ENCODE data around the gene ZNF335. TPM values are rescaled to one million over a fixed set of nuclear protein-coding genes. Genes with fewer than 3 reads are reported as not detected.

Gene ZNF335
- total and polyA plus RNA-seq, 2 of the 13 experiments (the other 11 are each of a cell fraction or from before 2014, with no cell fraction given): 9.7 to 13.7 TPM

DNA sequence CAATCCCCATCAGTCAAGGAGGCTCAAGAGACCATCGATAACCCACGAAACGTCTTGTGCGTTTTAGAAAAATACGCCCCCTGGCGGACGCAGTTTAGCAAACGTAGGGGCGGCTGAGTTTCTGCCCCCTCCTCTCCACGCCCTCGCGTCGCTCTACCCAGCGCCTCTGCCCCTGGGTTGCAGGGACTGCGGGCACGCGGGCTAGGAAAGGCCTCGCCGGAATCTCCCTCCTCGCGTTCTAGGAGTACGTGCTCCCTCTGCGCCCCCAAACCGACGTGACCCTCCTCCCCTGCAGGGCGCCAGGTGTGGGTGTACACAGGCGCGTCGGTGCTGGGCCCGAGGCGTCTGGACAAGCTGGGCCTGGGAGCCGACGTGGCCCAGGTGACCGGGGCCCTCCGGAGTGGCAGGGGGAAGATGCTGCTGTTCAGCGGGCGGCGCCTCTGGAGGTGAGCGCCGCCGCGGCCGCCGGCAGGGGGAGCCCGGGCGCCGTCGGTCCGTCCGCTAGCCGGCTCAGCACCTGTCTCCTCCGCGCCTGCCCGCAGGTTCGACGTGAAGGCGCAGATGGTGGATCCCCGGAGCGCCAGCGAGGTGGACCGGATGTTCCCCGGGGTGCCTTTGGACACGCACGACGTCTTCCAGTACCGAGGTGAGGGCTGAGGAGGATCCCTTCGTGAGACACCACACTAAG, 42.0 kb upstream of the ZNF335 start (continued):
- TF ChIP-seq NFATC3 (CRISPR knock-in tag; IDR thresholded peaks at IDR 0.05): no peak
- TF ChIP-seq, protein P1, sequence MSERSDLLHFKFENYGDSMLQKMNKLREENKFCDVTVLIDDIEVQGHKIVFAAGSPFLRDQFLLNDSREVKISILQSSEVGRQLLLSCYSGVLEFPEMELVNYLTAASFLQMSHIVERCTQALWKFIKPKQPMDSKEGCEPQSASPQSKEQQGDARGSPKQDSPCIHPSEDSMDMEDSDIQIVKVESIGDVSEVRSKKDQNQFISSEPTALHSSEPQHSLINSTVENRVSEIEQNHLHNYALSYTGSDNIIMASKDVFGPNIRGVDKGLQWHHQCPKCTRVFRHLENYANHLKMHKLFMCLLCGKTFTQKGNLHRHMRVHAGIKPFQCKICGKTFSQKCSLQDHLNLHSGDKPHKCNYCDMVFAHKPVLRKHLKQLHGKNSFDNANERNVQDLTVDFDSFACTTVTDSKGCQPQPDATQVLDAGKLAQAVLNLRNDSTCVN (CRISPR knock-in tag; IDR thresholded peaks at IDR 0.05; ENCODE audit: borderline replicate concordance): no peak
- TF ChIP-seq, protein P2, sequence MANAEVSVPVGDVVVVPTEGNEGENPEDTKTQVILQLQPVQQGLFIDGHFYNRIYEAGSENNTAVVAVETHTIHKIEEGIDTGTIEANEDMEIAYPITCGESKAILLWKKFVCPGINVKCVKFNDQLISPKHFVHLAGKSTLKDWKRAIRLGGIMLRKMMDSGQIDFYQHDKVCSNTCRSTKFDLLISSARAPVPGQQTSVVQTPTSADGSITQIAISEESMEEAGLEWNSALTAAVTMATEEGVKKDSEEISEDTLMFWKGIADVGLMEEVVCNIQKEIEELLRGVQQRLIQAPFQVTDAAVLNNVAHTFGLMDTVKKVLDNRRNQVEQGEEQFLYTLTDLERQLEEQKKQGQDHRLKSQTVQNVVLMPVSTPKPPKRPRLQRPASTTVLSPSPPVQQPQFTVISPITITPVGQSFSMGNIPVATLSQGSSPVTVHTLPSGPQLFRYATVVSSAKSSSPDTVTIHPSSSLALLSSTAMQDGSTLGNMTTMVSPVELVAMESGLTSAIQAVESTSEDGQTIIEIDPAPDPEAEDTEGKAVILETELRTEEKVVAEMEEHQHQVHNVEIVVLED (CRISPR knock-in tag; IDR thresholded peaks at IDR 0.05; ENCODE audit: borderline replicate concordance): peak; percentile 45; the same call in 1 of the 2 replicates
- TF ChIP-seq, protein P3, sequence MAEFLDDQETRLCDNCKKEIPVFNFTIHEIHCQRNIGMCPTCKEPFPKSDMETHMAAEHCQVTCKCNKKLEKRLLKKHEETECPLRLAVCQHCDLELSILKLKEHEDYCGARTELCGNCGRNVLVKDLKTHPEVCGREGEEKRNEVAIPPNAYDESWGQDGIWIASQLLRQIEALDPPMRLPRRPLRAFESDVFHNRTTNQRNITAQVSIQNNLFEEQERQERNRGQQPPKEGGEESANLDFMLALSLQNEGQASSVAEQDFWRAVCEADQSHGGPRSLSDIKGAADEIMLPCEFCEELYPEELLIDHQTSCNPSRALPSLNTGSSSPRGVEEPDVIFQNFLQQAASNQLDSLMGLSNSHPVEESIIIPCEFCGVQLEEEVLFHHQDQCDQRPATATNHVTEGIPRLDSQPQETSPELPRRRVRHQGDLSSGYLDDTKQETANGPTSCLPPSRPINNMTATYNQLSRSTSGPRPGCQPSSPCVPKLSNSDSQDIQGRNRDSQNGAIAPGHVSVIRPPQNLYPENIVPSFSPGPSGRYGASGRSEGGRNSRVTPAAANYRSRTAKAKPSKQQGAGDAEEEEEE (CRISPR knock-in tag; IDR thresholded peaks at IDR 0.05; ENCODE audit: borderline replicate concordance): no peak
- TF ChIP-seq, protein P4, sequence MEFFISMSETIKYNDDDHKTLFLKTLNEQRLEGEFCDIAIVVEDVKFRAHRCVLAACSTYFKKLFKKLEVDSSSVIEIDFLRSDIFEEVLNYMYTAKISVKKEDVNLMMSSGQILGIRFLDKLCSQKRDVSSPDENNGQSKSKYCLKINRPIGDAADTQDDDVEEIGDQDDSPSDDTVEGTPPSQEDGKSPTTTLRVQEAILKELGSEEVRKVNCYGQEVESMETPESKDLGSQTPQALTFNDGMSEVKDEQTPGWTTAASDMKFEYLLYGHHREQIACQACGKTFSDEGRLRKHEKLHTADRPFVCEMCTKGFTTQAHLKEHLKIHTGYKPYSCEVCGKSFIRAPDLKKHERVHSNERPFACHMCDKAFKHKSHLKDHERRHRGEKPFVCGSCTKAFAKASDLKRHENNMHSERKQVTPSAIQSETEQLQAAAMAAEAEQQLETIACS (CRISPR knock-in tag; IDR thresholded peaks at IDR 0.05): peak; percentile 41
- TF ChIP-seq ZBTB20 (CRISPR knock-in tag; IDR thresholded peaks at IDR 0.05; ENCODE audit: borderline replicate concordance, low read depth): no peak; the same call in 1 of the 2 replicates
- no peak for TF ChIP-seq ZC3H4 (CRISPR knock-in tag; IDR thresholded peaks at IDR 0.05; ENCODE audit: borderline replicate concordance)
- no peak for TF ChIP-seq ZNF317 (CRISPR knock-in tag; IDR thresholded peaks at IDR 0.05)
- TF ChIP-seq, protein P5, sequence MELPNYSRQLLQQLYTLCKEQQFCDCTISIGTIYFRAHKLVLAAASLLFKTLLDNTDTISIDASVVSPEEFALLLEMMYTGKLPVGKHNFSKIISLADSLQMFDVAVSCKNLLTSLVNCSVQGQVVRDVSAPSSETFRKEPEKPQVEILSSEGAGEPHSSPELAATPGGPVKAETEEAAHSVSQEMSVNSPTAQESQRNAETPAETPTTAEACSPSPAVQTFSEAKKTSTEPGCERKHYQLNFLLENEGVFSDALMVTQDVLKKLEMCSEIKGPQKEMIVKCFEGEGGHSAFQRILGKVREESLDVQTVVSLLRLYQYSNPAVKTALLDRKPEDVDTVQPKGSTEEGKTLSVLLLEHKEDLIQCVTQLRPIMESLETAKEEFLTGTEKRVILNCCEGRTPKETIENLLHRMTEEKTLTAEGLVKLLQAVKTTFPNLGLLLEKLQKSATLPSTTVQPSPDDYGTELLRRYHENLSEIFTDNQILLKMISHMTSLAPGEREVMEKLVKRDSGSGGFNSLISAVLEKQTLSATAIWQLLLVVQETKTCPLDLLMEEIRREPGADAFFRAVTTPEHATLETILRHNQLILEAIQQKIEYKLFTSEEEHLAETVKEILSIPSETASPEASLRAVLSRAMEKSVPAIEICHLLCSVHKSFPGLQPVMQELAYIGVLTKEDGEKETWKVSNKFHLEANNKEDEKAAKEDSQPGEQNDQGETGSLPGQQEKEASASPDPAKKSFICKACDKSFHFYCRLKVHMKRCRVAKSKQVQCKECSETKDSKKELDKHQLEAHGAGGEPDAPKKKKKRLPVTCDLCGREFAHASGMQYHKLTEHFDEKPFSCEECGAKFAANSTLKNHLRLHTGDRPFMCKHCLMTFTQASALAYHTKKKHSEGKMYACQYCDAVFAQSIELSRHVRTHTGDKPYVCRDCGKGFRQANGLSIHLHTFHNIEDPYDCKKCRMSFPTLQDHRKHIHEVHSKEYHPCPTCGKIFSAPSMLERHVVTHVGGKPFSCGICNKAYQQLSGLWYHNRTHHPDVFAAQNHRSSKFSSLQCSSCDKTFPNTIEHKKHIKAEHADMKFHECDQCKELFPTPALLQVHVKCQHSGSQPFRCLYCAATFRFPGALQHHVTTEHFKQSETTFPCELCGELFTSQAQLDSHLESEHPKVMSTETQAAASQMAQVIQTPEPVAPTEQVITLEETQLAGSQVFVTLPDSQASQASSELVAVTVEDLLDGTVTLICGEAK (IDR thresholded peaks at IDR 0.05): no peak
- TF ChIP-seq, protein P5 (CRISPR knock-in tag; IDR thresholded peaks at IDR 0.05): no peak
- TF ChIP-seq HNRNPUL1 (IDR thresholded peaks at IDR 0.05; ENCODE audit: low read depth, low read length): no peak
- peak; percentile 31; the same call in 1 of the 2 replicates for TF ChIP-seq ZNF720 (CRISPR knock-in tag; IDR thresholded peaks at IDR 0.05)
- no peak for TF ChIP-seq MTF1 (CRISPR knock-in tag; IDR thresholded peaks at IDR 0.05)

All from HepG2 (cell line).